PFSK-1 (cell line): ENCODE results near the gene EVC2.

ENCODE experiments used
- POLR2AphosphoS5 ChIP-seq: IDR thresholded peaks from 2 replicates; pipeline ENCODE4 v1.6.1; 2012; ENCODE audit warnings: low read depth, mild to moderate bottlenecking, control low read depth, low read length, moderate library complexity
- SIN3A ChIP-seq: IDR thresholded peaks from 2 replicates; pipeline ENCODE4 v1.6.1; 2012; ENCODE audit warnings: mild to moderate bottlenecking, low read length, moderate library complexity, borderline replicate concordance; ENCODE audit not compliant: insufficient read depth
- TAF1 ChIP-seq: IDR thresholded peaks from 2 replicates; pipeline ENCODE4 v1.6.1; 2012; ENCODE audit warnings: low read length, control low read depth, borderline replicate concordance; ENCODE audit not compliant: insufficient read depth
- TF ChIP-seq, protein P1 (sequence below), 2 experiments: IDR thresholded peaks; 2 replicates each; pipeline versions ENCODE4 v1.6.1 to v1.8.0; 2011 to 2012; ENCODE audit warnings: low read depth in 2 of 2, low read length in 2 of 2, control low read depth in 1 of 2, inconsistent platforms in 1 of 2, mild to moderate bottlenecking in 1 of 2, moderate library complexity in 1 of 2; ENCODE audit not compliant: insufficient read depth in 1 of 2

DNA sequence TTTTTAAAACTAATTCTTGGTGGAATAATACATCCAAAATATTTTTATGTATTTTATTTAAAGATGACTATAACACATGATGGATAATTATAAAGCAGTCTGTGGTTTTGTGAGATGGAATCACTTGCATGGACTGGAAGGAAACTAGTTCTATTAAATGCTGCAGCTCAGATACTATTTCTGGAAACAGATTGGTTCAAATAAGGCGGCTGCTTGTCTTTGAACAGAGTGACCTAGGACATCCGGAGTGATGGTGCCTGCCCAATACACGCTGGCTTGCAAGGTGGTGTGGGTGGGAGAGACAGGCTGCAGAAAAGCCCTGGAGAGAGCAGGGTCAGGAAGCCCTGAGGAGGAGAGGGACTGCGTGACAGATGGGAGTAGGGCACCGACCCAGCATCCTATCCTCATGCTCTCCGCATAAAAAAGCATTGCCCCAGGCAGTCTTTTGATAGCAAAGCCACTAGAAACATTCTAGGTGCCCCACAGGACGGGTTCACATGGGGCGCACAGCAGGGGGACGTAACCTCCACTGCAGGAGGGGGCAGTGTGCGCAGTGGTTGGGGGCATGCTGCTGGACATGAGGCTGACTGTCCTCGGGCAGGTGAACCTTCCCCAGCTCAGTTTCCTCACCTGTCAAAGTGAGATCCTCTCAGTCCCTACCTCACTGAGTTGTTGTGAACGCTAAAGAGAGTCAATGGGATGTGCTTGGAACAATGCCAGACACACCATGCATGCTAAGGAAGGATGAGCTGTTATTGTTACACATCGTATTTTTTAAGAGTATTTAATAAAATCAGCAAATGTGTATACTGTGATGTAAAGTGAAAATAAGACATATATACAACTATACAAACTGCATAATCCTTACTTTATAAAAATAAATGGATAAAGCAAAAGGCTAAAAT is 71.3 kb downstream of the EVC2 start:
- TF ChIP-seq POLR2AphosphoS5 (no peak), TAF1 (no peak), SIN3A (no peak)
- TF ChIP-seq, protein P1, sequence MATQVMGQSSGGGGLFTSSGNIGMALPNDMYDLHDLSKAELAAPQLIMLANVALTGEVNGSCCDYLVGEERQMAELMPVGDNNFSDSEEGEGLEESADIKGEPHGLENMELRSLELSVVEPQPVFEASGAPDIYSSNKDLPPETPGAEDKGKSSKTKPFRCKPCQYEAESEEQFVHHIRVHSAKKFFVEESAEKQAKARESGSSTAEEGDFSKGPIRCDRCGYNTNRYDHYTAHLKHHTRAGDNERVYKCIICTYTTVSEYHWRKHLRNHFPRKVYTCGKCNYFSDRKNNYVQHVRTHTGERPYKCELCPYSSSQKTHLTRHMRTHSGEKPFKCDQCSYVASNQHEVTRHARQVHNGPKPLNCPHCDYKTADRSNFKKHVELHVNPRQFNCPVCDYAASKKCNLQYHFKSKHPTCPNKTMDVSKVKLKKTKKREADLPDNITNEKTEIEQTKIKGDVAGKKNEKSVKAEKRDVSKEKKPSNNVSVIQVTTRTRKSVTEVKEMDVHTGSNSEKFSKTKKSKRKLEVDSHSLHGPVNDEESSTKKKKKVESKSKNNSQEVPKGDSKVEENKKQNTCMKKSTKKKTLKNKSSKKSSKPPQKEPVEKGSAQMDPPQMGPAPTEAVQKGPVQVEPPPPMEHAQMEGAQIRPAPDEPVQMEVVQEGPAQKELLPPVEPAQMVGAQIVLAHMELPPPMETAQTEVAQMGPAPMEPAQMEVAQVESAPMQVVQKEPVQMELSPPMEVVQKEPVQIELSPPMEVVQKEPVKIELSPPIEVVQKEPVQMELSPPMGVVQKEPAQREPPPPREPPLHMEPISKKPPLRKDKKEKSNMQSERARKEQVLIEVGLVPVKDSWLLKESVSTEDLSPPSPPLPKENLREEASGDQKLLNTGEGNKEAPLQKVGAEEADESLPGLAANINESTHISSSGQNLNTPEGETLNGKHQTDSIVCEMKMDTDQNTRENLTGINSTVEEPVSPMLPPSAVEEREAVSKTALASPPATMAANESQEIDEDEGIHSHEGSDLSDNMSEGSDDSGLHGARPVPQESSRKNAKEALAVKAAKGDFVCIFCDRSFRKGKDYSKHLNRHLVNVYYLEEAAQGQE (IDR thresholded peaks at IDR 0.05; ENCODE audit: insufficient read depth in 1 of 2, low read depth in 2 of 2, low read length in 2 of 2): no peak
